ENCODE results near the gene CAPN5.

The CAPN5 gene

GRCh38 chr11:77153276-77154185 is 86.8 kb downstream of the CAPN5 start:
- TF ChIP-seq CTCF (IDR thresholded peaks at IDR 0.05; ENCODE audit: low read length): no peak
- TF ChIP-seq EZH2 (IDR thresholded peaks at IDR 0.05; ENCODE audit: borderline replicate concordance, low read length): no peak
- H3K27ac ChIP-seq (ENCODE audit: low read depth, low read length, poor library complexity, severe bottlenecking): no peak overlapping the region
- no peak overlapping the region for H3K4me3 ChIP-seq (ENCODE audit: low read depth, low read length, poor library complexity, severe bottlenecking)
- no peak overlapping the region for H2AFZ ChIP-seq (ENCODE audit: low read length)
- no peaks in the 10 kb centered on the region for H3K9me2 ChIP-seq (ENCODE audit: low read depth, low read length)
- H3K9me3 ChIP-seq (ENCODE audit: low read length): no peaks in the 10 kb centered on the region
- no peaks in the 10 kb centered on the region for H3F3A ChIP-seq (ENCODE audit: insufficient read depth, low read length)
- H3K27me3 ChIP-seq (ENCODE audit: insufficient read depth, low read length): no peaks in the 10 kb centered on the region; the same call in 1 of the 2 replicates
- no peaks in the 10 kb centered on the region for H4K20me1 ChIP-seq (ENCODE audit: insufficient read depth, low read length)
- H3K4me2 ChIP-seq (ENCODE audit: low read length): no peak overlapping the region
- no peaks in the 10 kb centered on the region for H3K4me1 ChIP-seq (ENCODE audit: insufficient read depth, low read length, severe bottlenecking)
- H3K9ac ChIP-seq (ENCODE audit: low read length): no peak overlapping the region
- no peaks in the 10 kb centered on the region for H3K79me2 ChIP-seq (ENCODE audit: insufficient read depth, low read length)
- H3K36me3 ChIP-seq (ENCODE audit: insufficient read depth, low read length): no peaks in the 10 kb centered on the region

DNA sequence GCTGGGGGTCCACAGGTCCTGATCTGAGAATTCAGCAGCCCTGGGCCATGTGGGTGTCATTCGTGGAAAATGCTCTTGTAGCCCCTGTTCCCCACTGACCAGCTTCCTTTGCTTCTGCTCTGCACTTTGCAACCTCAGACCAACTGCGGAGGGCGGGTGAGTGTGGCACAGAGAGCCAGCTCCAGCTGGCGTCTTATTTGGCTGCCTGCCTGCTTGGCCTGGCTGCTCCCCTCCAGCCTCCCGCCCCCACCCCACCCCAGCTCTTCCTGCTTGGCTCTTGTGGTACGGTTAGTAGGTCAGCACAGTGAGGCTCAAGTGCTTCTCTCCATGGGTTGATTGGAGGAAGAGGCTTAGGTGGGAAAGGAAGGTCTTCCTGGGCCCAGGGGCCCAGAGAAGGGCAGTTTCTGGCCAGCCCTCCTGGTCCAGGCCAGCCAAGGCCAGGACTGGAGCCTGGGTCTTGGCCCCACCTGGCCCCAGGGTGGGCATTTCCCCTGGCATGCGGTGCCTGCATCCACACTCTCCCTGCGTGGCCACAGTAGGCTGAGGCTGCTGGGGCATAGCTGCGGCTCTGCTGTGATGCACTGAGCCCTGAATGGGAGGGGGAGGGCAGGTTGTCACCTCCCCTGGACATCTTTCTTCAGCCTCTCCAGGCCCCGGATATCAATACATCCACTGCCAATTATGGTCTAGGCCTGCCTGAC is 87.8 kb downstream of the CAPN5 start:
- Histone ChIP-seq H3K9ac (ENCODE audit: low read length) (no peak overlapping the region), H3K36me3 (ENCODE audit: insufficient read depth, low read length) (no peaks in the 10 kb centered on the region), H3F3A (ENCODE audit: insufficient read depth, low read length) (no peaks in the 10 kb centered on the region), H3K4me1 (ENCODE audit: insufficient read depth, low read length, severe bottlenecking) (no peaks in the 10 kb centered on the region), H3K79me2 (ENCODE audit: insufficient read depth, low read length) (no peaks in the 10 kb centered on the region), H3K4me2 (ENCODE audit: low read length) (no peak overlapping the region), H2AFZ (ENCODE audit: low read length) (no peak overlapping the region), H3K9me3 (ENCODE audit: low read length) (no peaks in the 10 kb centered on the region), H3K27me3 (ENCODE audit: insufficient read depth, low read length) (no peaks in the 10 kb centered on the region; the same call in 1 of the 2 replicates), H3K9me2 (ENCODE audit: low read depth, low read length) (no peaks in the 10 kb centered on the region), H4K20me1 (ENCODE audit: insufficient read depth, low read length) (no peaks in the 10 kb centered on the region), H3K4me3 (ENCODE audit: low read depth, low read length, poor library complexity, severe bottlenecking) (no peak overlapping the region), H3K27ac (ENCODE audit: low read depth, low read length, poor library complexity, severe bottlenecking) (no peak overlapping the region)
- TF ChIP-seq CTCF (IDR thresholded peaks at IDR 0.05; ENCODE audit: low read length): no peak
- no peak for TF ChIP-seq EZH2 (IDR thresholded peaks at IDR 0.05; ENCODE audit: borderline replicate concordance, low read length)

GRCh38 chr11:77155082-77155475 is 88.3 kb downstream of the CAPN5 start:
- Histone ChIP-seq H4K20me1 (ENCODE audit: insufficient read depth, low read length) (no peaks in the 10 kb centered on the region), H3K27me3 (ENCODE audit: insufficient read depth, low read length) (no peaks in the 10 kb centered on the region; the same call in 1 of the 2 replicates), H3K36me3 (ENCODE audit: insufficient read depth, low read length) (no peaks in the 10 kb centered on the region), H3K4me2 (ENCODE audit: low read length) (no peak overlapping the region), H3K4me1 (ENCODE audit: insufficient read depth, low read length, severe bottlenecking) (no peaks in the 10 kb centered on the region), H3K9me2 (ENCODE audit: low read depth, low read length) (no peaks in the 10 kb centered on the region), H3K9ac (ENCODE audit: low read length) (no peak overlapping the region), H3F3A (ENCODE audit: insufficient read depth, low read length) (no peaks in the 10 kb centered on the region), H3K27ac (ENCODE audit: low read depth, low read length, poor library complexity, severe bottlenecking) (no peak overlapping the region), H3K9me3 (ENCODE audit: low read length) (no peaks in the 10 kb centered on the region), H3K4me3 (ENCODE audit: low read depth, low read length, poor library complexity, severe bottlenecking) (no peak overlapping the region), H3K79me2 (ENCODE audit: insufficient read depth, low read length) (no peaks in the 10 kb centered on the region), H2AFZ (ENCODE audit: low read length) (no peak overlapping the region)
- TF ChIP-seq EZH2 (IDR thresholded peaks at IDR 0.05; ENCODE audit: borderline replicate concordance, low read length) (no peak), CTCF (IDR thresholded peaks at IDR 0.05; ENCODE audit: low read length) (no peak)
